GM19025 (cell line): Measurements from ENCODE around the gene BST1.

Experiments
- ATAC-seq: cut with Tn5 transposase; IDR thresholded peaks from one replicate; pipeline ENCODE4 v1.9.1; 2021; ENCODE audit warnings: mild to moderate bottlenecking, low read depth, moderate library complexity; ENCODE audit not compliant: unreplicated experiment

The BST1 gene

DNA sequence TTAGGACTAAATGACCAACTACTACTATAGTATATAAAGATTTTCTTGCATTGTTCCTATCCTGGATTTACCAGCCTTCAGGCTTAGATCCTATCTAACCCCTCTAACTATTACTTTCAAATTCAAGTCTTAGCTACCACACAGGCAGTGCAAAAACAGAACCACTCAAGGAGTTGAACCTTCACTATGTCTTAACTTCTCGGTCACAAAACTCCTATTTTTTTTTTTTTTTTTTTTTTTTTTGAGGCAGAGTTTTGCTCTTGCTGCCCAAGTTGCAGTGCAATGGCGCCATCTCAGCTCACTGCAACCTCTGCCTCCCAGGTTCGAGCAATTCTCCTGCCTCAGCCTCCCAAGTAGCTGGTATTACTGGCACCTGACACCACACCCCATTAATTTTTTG, 27.5 kb upstream of the BST1 start:
- ATAC-seq, result no peak

DNA sequence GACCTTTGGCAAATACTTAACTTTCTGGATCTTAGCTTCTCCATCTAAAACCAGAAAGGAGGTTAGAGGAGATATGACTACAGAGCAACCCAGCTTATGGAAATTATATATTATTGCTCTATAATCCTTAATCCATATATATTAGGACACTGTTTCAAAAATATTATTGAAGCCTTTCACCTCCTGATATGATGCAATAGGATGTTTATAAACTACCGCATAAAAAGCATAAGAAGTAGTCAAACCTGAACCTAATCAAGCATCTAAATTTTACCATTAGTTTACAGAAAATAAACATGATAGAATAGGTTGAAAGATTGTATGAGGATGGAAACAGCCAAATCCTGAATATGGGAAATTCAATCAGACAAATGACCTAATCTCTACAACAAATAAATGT, 26.8 kb upstream of the BST1 start:
- ATAC-seq, result no peak

DNA sequence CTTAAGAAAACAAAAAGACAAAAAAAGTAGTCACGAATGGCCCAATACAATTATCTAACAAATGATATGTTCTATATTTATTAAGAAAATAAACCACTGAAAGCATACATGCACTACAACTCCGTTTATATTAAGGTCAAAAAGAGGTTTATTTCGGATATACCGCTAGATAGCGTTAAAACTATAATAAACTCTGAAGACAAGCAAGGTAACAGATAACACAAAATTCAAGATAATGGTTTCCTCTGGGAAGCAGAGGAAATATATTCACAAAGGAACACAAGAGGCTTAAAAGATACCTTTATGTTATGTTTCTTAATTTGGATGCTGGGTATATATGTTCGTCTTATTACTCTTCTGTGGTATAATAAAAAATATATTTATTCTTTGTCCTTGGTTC, 26.0 kb upstream of the BST1 start:
- ATAC-seq, result no peak

DNA sequence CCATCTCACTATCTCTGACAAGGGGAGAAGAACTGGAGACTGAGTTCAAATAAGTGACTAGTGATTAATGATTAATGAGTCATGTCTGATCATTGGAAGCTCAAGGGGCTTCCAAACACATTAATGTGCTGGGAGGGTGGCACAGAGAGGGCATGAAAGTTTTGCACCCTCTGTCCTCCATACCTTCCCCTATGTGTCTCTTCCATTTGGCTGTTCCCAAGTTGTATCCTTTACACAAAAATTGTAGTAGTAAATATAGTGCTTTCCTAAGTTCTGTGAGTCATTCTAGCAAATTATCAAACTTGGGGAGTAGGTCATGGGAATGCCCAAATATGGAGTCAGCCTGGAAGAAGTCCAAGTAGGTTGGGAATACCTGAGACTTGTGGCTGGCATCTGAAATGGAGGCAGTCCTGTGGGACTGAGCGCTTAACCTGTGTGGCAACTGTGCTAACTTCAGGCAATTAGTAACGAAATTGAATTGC, 25.3 kb upstream of the BST1 start:
- no peak for ATAC-seq

DNA sequence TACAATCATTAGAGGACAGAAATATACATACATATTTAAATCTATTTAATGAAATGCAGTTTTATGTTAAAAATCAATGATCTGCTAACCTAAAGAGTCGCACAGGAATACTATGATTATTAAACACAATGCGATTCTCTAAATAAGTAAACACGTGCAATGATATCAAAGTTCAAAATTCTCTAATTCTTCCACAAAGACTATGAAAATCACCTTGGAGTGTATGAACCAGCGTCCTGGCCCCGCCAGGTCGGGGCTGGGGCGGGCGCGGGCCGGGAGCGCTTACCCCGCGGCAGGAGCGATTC, 21.8 kb upstream of the BST1 start:
- ATAC-seq, result no peak

DNA sequence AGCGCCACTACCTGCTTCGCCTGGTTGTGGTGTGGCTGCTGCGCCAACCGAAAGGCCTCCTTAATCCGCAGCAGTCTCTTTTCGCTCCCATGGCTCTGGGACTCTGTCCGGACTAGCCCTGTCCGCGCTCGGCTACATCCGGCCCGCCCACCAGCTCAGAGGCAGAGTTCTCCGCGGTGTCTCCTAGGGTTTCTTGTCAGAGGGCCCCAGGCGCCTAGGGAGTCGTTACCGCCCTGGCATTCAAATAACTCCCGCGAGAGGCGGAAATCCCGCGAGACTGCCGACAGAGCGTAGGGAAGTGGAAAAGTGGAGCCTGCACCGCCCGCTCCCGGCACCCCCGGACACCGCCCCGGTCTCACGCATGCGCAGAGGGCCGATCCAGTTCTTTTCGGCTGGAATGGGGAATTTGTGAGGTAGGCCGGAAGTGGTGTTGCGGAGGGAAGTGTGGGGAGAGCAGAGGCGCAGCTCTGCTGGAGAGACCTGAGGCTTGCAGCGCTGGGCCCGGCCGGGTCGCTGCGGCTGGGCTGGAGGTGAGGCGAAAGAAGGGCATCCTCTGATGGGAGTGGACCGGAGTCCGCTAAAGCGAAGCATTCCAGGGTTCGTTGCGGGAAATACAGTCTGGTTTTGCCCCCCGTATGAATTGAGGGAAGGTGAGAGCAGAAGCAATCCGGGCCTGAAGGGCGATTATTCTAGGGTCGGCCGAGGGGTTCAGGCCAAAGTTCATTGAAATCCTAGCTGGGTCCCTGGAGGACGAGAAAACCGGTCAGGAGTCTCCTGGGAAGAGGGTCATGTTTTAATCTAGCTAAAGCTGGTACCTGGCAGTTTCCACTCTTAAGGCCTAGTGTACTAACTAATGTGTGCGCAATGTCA, 21.3 kb upstream of the BST1 start, which contains the start of gene FAM200B:
Gene FAM200B (plus strand): TSS at position 456 of the 870 bp plus-strand sequence. CDS start 5,151 bp downstream, outside the sequence.
- peak; percentile 90 for ATAC-seq

DNA sequence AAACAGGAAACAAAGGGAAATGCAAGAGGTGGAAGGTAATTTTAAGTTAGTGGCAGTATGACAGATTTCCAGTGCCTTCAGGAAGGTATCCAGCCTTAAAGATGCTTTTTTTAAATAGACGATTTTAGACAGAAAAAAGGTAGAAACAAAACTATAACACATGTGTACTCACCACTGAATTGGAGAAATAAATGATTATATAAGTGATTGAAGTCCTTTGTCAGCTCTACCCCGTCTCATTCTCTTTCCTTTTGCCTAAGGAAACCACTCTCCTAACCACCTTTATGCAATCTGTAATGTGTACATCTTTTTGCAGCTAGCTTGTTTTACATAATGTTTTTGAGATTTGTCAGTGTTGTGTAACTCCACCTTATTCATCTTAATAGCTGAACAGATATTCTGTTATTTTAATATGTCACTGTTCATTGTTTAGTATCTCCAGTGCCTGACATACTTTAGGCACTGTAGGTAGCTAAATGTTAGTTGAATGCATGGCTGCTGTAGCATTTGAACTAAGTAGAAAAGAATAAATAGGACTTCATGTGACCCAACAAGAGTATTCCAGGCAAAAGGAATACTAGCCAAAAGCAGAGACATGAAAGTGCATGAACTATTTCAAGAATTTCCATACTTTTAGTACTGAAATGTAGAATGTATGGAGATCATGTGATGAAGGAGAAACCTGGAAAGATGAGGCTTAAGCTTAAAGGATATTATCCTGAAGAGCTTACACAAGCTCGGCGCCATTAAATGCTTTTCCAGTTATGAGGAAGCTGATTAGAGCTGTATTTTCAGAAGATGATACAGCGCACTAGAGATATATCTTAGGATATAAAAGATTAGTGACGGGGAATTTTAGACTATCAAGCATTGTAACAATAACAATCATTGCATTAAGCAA, 20.4 kb upstream of the BST1 start:
- ATAC-seq, result no peak

DNA sequence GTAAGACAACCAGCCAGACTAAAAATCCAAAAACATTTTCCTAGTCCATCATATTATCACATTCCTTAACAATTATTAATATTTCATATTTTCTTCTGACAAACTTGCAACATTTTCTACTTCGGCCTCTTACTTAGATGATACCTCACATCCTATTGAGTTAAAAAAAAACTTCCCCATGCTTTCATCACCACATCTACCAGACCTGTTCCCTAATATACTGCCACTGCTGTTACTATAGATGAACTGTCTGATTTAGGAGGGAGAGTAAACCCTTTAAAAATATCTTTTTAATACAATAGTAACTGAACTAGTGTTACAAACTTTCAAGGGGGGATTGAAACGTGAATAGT, 19.7 kb upstream of the BST1 start:
- no peak for ATAC-seq

DNA sequence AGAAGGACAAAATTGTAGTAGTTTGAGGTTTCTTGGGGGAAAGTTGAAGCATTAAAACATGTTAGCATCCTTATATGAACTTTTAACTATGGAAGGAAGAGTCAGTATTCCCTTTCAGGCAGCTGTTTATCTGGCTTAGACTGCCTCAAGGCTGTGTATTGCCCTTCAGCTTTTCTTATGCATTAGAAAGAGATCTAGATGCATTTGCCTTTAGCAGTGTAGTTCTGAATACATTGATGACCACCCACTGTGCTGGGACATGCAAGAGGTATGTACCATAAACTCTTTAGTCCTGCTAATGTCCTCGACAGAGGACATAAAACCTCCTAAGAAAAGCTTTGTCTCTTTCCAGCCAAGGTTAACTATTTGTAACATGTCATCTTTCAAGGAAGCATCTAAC, 18.4 kb upstream of the BST1 start:
- no peak for ATAC-seq

DNA sequence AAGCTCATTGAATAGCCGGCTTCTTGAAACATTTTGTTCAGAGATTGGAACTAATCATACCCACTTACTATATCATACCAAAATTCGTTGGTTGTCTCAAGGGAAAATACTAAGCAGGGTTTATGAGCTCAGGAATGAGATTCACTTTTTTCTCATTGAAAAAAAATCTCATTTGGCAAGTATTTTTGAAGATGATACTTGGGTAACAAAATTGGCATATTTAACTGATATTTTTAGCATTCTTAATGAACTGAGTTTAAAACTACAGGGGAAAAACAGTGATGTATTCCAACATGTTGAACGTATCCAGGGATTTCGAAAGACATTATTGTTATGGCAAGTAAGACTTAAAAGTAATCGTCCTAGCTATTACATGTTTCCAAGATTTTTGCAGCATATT, 14.8 kb upstream of the BST1 start:
- no peak for ATAC-seq

DNA sequence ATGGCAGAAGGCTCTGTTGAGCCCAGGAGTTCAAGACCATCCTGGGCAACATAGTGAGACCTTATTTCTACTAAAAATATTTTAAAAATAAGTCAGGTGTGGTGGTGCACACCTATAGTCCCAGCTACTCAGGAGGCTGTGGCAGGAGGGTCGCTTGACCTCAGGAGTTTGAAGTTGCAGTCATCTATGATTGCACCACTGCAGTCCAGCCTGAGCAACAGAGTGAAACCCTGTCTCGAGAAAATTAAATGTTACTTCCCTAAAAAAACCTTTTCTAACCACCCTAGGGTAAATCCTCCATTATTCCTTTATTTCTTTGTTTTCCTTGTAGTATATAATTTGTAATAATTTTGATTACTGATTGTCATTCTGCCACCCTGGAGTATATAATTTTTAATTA, 13.3 kb upstream of the BST1 start:
- no peak for ATAC-seq

DNA sequence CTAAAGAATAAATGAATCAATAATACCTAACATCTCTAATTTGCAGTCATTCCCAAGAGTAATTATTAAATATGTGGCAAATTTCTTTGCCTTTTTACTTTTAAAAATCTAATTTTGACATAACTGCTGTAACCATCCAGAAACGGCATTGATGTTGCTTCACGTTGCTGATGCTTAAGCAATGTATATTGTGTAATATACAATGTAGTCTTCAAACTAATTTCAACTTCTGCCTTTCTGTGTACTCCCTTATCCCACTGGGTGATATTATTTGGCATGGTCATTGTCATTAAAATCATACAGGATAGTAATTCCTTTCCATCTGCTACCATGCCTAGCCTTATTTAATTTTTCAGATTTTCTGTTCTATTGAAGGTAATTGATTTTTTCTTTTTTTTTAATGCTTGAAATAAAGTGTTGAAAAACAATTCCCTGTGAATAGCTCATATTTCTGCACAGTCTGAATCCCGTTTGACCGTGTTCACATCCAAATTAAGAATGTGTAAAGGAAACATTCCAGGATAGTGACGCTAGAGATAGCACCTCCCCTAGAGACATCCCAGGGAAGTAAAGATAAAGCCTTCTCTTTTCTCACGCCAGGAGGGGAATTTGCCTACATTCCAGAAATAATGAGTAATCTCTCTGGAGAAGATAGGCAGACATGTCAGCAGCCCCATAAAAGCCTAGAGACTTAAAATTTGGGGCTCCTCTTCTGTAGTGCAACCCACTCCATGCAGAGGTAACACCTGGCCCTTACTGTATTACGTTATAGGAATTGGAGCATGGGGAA, 12.7 kb upstream of the BST1 start:
- no peak for ATAC-seq

DNA sequence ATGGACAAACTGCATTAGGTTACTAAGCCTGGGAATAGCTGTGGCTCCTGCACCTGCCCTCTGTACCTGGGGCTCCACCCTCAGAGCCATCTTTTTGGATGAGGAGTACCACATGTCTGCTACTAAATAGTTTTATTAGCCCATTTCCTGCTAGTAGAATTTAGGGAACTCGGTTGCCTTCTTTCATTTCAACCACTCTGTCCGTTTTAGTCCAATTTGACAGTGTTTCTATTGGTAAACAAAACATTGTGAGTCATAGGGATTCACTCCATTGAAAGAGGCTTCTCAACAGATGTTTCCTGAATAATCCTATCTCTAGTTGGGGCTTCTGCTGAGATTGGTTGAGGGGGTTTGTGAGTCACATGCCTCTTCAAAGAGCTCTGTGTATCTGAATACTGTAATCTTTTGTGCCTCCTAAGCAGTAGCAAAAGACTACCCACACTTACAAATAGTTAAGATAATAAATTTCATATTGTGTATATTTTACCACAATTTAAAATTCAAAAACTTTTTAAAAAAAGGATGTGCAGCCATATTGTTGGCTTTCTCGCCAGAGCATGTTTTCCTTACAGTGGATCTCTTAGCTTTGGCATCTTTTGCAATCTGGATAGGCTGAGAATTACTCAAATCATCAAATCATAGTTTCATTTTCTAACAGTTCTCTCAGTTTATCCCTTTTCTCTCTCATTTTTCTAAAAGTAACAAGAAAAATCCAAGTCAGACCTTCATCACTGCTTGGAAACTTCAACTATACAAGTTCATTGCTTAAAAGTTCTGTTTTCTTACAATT, 11.3 kb upstream of the BST1 start:
- no peak for ATAC-seq

DNA sequence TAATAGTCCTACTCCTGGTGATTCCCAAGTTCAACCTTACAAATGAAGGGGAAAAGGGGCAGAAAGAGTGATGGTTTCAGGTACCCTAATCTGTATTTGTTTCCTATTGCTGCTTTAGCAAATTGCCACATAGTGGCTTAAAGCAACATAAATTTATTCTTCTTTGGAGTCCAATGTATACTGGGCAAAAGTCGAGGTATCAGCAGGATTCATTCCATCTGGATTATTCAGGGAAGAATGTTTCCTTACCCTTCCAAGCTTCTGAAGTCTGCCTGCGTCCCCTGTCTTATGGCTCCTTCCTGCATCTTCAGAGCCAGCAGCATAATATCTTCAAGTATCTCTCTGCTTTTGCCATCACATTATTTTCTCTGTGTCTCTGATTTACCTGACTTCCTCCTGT, 10.3 kb upstream of the BST1 start:
- ATAC-seq, result no peak

DNA sequence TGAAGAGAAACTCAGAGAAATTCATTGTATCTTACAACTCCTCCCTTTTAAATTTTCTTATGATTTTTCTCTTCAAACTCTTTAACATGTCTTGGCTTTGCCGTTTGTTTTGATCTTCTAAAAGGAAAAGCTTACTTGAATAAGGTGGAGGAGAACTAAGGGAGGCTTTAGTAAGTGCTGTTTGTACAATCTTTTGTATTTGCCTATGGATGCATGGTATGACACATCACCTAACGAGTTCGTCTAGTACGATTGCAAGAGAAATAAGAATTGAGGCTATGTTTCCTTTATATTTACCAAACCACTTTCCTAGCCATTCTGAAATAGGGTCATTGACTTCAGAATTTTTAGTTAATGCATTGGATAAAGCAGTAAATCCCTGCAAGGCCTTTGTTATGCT, 8.4 kb upstream of the BST1 start:
- ATAC-seq, result no peak

DNA sequence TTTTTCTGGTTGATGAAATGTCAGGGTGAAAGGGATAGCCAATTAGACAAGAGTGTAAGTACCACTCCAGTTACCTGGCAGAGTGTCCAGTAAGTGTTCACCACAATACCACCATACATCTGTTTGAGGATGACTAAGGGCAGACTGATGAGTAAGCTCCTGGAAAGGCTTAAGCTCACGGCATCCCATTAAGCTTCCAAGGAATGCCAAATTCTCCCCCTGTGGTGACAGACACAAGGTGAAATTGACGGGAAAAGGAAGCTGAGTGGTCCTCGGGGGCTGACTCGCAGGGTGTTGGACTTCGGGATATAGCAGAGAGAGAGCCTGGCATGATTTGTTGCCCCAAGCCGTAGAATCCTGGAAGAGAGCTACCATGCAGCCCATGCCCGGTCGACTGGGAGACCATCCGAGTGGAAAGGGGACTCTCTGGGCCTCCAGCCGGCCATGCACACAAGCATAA, 7.6 kb upstream of the BST1 start:
- no peak for ATAC-seq

DNA sequence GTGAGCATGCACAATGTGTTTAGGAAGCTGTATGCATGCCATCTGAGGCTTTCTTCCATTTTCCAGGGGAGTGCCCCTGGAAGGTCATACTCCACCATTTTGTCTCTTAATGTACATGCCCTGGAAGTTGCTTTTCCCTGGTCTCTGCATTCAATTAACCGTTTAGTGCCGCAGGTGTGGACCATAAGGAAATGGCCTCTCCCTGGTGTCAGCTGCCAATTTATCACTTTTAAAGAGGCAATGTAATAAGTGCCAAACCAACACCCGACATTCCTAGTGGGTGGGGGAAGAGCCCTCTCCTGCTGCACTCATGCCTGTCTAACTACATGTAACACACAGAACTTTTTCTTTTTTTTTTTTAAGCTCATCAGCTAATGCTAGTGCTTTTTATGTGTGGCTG, 7.1 kb upstream of the BST1 start:
- no peak for ATAC-seq

DNA sequence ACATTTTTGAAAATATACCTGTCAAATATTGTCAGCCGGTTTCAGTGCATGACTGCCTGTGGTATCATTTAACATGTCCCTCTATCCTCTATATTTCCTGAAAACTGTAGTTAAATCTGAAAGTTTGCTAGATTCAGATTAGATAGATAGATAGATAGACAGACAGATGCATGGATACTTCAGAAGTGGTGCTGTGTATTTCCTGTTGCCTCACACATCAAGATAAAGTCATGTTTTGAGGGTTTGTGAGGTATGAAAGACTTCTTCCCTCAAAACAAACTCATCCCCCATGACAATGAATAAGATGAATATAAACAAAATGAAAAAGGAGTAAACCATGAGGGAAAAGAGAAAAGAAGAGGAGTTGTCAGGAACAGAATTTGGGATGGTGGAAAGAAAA, 6.0 kb upstream of the BST1 start:
- ATAC-seq, result no peak

DNA sequence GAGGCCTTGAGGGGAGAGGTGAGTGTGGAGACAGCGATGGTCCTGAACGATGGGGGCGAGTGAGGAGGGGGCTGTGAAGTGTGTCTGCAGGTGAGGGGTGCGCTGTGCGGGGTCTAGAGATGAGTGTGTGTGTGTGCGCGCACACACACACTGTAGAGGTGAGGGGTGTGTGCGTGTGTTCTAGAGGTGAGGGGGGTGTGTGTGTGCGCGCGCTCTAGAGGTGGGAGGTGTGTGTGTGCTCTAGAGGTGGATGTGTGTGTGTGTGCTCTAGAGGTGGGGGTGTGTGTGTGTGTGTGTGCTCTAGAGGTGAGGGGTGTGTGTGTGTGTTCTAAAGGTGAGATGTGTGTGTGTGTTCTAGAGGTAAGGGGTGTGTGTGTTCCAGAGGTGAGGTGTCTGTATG, 574 bp downstream of the BST1 start:
- ATAC-seq, result no peak

DNA sequence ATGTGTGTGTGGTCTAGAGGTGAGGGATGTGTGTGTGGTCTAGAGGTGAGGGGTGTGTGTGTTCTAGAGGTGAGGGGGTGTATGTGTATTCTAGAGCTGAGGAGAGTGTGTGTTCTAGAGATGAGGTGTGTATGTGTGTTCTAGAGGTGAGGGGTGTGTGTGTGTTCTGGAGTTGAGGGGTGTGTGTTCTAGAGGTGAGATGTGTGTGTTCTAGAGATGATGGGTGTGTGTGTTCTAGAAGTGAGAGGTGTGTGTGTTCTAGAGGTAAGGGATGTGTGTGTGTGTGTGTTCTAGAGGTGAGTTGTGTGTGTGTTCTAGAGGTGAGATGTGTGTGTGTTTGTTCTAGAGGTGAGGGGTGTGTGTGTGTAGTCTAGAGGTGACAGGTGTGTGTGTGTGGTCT, 1.3 kb downstream of the BST1 start:
- no peak for ATAC-seq
